Activated naive CD4-positive, alpha-beta T cell (primary cell): Measurements from ENCODE around the gene AHRR.

Experiments
- DNase-seq, 4 experiments: peaks; one replicate each; lab custom pipeline; 2025; lab: John Stamatoyannopoulos, UW

Gene AHRR

DNA sequence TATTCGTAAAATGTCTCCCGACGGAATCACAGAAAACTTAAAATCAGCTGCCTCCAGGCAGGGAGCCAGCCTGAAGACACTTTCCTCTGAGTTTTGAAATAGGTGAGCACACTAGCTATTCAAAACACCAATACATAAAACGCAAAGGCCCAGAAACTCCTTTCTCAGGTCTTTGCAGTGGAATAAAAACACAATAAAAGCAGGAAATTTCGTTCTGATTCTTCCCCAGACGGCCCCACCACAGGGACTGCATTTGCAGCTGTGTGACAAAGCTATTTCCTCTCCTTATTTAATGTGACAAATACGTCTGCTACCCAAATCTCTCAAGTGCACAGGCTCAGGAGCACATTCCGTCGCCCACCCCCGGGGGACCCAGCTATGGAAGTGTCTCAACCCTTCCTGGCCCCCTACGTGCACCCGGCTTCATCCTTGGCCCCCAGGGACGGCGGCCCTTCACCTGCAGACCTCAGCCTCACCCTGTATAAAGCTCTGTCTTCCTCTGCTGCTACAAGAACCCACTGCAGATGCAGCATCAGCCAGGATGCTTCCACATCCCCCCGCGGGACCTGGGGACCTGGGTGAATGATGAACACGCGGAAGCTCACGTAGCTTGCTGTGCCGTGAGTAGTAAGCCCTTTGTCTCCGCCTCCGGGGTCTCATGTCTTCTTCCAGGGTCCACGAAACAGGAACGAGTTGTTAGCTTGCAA lies 24.9 kb downstream of the AHRR start:
- no peak for DNase-seq

DNA sequence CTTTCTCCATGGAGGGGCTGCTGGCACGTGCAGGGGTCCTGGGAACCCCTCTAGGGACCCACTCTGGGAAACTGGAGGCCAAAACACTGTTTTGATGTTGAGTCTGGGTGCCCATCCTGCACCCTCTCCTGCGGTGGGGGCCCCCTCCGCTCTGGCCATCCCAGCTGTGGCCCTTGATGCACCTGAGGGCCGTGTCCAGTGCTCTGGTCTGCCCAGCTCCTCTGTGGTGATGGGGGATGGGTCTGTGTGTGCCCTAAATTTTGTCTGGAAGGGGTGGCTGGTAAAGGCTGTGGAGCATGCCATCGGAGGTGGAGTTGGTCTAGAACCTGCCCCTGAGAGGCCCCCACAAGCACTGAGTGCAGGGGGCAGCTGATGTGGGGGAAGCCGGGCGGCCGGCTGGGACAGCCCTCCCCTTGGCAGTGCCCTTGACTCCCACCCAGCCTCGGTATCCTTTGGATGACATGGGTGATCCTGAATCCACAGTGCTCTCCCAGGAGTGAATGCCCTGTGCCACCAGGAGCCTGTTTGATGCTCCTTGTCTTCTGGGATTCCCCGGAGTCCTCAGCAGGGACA lies 26.3 kb downstream of the AHRR start:
- no peak for DNase-seq

DNA sequence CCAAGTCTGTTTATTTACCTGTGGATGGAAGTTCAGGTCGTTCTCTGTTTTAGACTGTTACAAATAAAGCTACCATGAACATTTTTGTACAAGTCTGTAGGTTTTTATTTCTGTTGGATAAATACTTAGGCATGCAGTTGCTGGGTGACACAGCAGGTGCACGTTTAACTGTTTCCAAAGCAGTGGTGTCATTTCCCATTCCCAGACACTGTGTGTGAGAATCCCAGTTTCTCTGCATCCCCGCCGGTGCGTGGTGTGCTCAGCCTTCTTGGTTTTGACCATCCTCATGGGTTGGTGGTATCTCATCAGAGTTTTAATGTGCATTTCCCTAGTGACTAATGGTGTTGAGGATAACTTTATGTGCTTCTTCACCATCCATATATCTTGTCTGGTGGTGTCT lies 27.2 kb downstream of the AHRR start:
- DNase-seq = no peak

DNA sequence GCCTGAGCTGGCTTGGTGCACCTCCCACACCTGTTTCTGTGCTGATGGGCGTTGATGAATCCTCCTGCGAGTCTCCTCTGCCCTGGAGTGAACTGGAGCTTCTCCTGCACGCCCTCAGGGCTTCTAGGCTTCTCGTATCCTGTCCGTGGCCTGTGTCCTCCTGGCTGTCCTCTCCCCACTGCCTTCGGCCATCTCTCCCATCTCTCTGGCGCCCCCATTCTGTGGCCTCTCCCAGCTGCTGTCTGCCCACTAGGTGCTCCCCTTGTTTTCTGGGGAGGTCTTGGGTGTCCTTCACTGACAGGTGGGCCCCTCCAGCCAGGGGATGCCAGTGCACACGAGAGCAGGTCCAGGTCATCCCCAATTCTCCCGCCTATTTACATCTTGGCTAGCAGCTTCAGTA lies 28.8 kb downstream of the AHRR start:
- no peak for DNase-seq

DNA sequence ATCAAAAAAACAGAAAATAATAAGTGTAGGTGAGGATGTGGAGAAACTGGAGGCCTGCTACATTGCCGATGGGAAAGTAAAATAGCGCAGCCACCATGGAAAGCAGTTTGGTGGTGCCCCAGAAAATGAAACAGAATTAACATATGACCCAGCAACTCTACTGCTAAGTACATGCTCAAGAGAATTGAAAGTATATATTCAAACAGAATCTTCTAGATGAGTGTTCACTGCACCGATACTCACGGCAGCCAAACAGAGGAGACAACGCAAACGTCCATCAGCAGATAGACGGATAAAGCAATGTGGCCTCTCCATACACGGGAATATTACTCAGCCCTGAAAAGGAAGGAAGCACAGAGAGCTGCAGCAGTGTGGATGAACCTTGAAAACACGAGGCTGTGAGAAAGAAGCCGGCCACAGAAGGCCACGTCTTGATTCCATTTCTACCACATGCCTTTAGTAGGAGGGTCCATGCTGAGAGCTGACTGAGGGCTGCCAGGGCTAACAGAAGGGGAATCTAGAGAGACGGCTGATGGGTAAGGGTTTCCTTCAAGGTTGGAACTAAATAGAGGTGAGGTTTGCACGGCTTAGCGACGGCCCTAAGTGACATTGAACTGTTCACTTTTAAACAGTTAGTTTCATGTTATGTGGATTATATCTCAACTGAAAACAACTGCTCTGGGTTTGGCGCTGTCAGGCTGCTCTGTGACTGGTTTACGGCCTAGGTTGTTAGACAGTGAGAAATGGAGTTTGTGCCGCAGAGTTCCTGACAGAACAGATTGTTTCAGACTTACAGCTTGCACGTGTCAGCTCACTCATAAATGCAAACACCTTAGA lies 29.8 kb downstream of the AHRR start:
- no peak for DNase-seq

DNA sequence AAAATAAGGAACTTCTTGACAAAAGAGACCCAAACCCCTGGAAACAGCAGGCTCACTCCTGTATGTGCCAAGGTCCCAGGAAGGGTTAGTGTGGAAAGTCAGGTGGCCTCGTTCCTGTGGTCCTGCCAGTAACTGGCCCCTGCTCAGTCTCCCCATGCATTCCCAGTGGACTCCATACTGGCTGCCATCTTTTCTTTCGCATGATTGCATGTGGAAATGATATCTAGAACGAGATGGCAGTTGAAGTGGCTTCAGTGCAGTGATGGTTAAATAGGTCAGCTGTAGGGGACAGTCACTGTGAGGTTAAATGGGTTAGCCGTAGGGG lies 30.4 kb downstream of the AHRR start:
- no peak for DNase-seq

DNA sequence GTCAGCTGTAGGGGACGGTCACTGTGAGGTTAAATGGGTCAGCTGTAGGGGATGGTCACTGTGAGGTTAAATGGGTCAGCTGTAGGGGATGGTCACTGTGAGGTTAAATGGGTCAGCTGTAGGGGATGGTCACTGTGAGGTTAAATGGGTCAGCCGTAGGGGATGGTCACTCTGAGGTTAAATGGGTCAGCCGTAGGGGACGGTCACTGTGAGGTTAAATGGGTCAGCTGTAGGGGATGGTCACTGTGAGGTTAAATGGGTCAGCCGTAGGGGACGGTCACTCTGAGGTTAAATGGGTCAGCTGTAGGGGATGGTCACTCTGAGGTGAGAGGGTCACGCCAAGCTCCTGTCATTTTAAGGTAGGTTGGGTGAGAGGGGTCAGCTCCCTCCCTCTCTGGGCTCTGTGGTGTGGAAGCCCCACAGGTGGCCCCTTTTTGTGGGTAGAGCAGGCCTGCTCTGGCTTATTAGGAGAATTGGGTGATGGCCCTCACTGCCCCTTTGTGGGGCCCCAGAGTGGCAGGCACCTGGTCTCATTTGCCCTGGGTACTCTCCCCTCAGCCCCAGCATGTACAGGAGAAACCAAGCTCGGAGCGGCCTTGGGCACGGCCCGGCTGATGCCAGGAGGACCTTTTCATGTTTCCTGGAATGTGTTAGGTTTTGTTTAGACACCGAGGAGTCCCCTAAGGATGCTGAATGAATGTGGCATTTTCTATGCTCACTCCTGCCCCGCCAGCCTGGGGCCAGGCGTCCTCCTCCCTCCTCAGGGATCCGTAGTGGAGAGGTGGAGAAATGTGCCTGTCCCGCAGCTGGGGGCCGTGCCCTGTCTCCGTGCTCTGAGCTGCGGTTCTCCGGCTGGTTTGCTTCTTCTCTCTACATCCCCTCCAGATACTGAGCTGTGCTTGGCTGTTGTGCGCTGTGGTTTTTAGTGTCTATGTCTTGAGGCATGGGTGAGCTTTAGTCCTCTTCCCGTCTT lies 31.4 kb downstream of the AHRR start:
- no peak for DNase-seq

DNA sequence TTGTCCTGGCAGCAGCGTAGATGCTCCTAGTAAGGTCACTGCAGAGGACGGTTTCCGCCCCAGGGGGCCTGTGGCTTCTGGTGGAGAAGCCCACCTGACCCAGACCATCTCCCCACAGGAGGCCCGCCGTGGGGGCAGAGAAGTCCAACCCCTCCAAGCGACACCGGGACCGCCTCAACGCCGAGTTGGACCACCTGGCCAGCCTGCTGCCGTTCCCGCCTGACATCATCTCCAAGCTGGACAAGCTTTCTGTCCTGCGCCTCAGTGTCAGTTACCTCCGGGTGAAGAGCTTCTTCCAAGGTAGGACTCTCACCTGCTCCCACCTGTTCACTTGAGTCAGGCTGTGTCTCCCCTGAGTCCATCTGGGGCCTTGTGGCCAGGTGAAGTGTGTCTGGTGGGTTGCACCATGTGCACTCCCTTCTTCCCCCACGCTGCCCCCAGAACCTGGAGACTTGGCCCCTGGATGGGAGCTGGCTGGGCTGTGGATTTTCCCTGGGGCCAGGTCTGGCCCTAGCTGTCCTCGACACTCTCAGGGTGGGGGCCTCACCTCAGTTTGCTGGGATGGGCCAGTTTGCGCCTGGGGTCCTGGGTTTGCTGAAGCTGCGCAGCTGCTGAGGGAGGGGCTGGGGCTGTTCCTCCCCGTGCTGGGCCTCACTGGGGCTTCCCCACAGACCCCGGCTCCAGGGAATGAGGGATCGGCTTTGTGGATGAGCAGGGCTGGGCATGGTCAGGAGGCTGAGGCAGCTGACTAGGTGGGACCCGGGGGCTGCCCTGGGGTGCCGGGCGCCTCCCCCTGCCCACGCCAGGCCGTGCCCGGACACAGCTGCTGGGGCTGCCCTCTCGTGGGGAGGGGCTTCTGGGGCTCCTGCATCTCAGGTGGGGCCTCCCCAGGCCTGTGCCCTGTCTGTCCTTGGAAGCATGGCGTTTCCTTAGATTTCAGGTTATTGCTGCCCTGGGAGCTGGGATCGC lies 32.4 kb downstream of the AHRR start:
- no peak for DNase-seq

DNA sequence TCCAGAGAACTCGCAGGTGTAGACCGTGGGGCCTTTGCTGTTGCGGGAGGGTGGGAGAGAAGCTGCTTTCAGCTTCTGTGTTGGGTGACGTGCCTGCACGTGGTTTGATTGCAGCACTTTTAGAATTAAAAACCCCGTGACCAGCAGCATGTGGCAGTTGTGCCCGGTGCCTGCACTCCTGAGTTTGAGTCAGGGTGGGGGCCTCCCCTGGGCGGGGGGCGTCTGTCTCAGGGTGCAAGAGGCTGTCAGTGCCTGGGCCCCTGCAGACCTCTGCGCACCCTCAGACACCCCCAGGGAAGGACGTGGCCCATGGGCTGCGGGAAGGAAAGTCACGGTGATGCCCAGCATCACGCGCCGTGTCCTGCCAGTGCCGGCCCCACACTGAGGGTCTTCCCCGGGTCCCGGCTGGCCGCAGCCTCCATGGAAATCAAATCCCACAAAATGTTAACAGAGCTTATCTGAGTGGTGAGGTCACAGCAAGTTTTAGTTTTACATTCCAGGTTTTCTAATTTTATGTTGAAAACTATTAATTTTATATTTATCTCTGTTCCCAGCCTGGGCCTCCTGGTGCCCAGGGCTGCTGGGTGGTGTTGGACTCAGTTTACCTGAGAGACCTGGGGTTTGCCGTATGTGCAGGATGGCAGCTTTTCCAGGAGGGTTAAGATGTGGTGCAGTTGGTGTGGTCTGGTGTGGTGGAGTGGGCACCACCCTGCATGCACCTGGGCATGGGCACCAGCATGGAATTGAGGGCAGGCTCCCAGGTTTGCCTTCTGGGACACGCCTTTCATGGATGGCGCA lies 33.3 kb downstream of the AHRR start:
- no peak for DNase-seq

DNA sequence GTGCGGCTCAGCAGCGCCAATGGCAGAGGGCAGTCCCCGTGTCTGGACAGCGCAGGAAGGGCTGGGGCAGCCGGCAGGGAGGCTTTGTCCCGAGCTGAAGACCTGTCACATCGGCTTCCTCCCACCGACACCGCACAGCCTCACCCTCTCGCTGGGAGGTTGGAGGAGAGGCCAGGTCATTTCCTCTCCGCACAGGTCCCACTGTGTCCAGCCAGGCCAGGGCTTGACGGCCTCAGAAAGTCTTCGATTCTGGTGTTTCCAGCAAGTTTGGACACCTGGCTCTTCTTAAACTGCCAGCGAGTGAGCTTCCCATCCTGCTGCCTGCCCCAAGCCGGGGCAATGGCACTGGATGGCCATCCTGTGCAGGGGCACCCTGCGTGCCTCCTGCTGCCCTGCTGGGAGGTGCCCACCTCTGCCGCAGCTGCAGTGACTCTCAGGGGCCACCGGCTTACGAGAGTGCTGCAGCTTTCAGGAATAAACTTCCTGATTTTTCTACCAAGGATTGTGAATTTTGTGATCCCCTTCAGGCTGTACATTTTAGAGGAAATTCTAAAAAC lies 33.9 kb downstream of the AHRR start:
- DNase-seq = no peak

DNA sequence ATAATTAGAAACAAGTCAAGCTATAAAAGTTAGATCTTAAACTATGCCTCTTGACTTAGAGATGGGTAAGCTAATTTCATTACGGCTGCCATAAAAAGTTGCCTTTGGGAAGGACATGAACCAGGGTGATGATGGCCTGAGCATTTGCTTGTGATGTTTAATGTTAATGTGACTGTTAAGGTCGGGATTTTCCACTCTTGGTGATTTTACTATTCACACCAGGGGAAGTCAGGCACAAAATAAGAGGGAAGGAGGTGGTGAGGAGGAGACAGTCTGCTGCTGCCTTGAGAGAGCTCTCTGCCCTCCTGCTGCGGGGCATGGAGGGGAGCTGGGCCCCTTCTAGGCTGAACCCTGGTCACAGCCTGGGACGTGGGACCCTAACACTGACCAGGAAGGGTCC lies 34.4 kb downstream of the AHRR start:
- no peak for DNase-seq

DNA sequence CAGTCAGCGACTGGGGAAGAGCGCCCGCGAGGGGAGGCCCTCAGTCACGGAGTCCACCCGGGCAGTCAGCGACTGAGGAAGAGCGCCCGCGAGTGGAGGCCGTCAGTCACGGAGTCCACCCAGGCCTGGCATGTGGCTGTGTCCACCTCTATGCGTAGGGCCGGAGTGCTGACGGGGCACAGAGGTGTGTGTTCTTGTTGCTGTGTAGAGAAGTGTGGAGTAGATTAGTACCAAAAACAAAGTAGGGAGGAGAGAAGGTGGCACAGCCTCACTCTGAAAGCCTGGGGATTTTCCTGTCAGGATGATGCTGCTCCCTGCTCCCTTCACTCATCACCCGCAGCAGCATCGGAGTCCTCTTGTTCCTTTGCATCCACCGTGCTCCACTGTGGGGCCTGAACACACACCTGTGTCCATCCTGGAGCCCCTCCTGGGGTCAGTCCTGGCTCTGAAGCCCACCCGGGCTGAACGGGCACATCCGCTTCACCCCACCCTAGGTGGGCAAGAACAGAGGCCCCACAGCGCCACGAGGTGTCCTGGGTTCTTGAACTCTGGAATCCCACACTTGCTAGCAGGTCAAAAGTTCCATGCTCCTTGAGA lies 37.9 kb downstream of the AHRR start:
- no peak for DNase-seq

DNA sequence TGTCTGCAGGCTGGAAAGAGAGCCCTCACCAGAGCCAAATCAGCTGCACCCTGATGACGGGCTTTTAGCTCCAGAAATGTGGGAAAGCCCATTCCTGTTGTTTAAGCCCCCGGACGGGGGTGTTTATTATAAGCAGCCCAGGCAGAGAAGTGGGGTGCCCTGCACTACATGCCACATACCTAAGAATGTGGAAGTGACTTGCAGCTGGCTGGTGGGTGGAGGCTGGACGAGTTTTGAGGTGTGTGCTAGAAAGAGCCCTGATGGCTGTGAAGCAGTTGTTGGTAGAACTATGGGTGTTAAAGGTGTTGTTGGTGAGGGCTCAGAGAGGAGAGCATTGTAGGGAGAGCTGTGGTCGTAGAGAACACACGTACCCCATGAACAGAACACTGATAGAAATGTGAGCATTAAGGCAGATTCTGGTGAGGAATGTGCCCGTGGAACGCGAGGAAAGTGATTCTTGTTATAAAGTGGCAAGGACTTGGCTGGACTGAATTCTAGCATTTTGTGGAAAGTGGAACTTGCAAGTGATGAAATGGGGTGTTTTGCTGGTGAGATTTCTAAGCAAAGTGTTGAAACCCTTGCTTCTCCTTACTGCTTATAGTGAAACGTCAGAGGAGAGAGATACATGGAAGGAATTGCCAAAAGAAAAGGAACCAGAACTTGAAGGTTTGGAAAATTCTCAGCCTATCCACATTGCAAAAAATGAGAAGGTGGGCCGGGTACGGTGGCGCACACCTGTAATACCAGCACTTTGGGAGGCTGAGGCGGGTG lies 38.9 kb downstream of the AHRR start:
- no peak for DNase-seq

DNA sequence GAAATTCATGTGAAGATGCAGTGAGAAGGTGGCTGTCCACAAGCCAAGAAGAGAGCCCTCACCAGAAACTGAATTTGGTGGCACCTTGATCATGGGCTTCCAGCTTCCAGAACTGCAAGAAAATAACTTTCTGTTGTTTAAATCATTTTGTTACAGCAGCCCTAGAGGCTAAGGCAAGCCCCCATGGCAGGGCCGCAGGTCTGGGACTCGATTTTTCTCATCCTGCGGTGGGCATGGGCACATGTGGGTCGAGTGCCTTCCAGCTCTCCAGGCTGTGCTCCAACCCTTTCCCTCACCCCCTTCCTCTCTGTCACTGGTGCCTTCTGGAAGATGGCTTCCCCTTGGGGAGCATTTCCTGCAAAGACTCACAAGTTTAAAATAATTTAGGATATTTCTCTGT lies 40.7 kb downstream of the AHRR start:
- no peak for DNase-seq

DNA sequence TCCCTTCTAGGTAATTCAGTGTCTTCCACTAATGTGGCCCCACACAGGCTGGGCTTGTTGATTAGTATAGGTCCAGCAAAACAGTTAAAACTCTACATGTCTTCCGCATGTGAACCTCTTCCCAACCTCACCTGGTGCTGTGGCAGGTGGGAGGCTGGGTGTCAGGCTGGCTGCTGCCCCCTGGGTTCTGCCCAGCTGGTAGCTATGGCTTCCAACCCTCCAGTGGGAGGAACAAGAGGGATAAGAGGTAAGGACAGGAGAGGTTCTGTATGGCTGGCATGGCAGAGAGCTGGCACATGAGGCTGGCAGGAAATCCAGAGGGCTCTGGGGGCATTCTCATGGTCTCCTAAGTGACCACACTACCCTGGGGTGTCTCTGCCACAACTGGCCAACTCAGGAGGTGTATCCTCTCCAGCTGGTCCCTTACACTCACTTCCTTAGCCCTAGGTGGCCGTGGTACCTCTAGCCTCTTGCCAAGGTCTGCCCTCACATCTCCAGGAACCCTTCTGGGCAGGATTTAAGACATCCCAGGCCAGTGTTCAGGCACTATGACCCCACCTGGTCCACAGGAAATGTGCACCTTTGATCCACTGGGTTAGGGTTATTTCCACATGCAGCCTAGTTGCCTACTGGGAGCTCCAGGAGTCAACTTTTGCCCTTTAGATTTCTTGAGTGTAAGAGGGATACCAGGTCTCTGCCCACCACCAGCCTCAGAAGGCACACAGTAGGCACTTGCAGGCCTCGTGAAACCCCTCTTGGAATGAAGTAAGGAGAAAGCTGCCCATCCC lies 41.7 kb downstream of the AHRR start:
- DNase-seq = no peak

DNA sequence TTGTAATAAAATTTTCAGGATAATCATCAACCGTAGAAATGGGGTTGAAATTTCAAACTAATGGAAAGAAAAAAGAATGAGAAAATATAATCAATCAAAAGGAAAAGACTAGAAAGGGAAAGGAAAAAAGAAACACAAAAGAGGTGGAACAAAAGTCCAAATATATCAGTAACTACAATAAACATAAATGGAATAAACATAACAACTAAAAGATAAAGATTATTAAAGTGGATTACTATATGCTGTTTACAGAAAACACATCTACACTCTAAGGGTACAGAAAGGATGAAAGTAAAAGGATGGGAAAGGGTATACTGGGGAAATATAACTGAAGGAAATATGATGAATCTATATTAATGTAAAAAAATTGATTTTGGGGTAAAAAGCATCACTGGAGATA lies 43.0 kb downstream of the AHRR start:
- no peak for DNase-seq

DNA sequence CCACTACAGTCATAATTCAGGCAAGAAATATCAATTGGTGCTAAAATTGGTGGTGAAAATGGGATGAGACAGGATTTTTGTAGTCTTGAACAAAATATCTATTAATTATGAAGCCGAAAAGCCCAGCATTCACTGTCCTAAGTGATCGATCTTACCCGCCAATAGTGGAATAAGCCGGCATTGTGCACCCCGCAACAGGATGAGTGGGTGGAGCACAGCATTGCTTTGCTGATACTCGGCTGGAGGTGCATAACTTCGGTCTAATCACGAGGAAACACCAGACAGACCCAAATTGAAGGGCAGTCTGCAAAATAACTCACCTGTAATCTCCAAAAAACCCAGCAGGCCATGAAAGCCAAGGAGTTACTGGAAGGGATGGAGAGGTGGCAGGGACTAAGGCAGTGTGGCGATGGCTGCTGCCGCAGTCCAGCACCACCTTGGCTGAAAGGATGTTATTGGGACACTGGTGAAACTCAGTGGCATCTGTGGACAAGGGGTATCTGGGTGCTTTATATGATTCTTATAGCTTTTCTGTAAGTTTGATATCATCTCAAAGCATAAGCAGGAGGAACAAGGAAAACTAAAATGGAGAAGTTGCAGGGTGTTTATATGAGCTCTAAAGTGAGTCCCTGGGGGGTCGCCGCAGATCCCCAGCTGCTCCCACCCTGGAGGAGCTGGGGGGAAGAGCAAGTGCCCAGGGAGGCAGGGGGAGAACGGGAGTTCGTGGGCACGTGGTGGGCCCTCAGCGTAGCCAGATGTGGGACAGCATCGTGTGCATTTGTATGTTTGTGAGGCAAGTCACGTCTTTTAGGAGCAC lies 45.2 kb downstream of the AHRR start:
- no peak for DNase-seq
